ENCODE measurements around the gene FCSK.
"Not testable (repeated sequence)": the region's sequence is repeated elsewhere in the genome, so short reads cannot be mapped to it uniquely, and the experiment has no call there.

FCSK gene

DNA sequence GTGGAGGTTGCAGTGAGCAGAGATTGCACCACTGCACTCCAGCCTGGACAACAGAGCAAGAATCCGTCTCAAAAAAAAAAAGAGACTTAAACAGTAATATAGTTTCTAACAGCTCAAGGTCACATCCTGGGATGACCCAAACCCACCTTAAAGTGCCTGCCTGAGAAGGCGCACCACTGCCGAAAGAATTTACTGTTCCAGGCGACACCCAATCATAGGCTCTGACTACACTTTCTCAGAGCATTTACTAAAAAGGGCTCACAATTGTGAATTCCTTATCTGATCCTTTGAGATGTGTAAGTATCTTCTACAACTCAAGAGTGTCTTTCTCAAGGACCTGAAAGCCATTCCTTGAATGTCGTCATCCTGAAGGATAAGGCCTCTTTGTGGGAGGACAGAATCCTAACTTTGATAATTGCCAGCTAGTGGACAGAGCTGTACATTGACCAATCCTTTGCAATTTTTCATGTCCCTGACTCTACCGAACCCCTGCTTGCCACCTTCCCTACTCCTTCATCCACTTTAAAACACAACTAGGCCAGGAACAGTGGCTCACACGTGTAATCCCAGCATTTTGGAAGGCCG, 12.9 kb upstream of the FCSK start:
- H3K27ac ChIP-seq = no peak overlapping the region
- TF ChIP-seq CTCF (conservative IDR thresholded peaks at IDR 0.05) (no peak), ZFX (IDR thresholded peaks at IDR 0.05) (no peak)

- H3K27ac ChIP-seq = no peak overlapping the region
- no peak for TF ChIP-seq ZFX (IDR thresholded peaks at IDR 0.05)
- no peak for TF ChIP-seq CTCF (conservative IDR thresholded peaks at IDR 0.05)
These were observed 12.1 kb upstream of the FCSK start for GRCh38 chr16:70442344-70442743.

DNA sequence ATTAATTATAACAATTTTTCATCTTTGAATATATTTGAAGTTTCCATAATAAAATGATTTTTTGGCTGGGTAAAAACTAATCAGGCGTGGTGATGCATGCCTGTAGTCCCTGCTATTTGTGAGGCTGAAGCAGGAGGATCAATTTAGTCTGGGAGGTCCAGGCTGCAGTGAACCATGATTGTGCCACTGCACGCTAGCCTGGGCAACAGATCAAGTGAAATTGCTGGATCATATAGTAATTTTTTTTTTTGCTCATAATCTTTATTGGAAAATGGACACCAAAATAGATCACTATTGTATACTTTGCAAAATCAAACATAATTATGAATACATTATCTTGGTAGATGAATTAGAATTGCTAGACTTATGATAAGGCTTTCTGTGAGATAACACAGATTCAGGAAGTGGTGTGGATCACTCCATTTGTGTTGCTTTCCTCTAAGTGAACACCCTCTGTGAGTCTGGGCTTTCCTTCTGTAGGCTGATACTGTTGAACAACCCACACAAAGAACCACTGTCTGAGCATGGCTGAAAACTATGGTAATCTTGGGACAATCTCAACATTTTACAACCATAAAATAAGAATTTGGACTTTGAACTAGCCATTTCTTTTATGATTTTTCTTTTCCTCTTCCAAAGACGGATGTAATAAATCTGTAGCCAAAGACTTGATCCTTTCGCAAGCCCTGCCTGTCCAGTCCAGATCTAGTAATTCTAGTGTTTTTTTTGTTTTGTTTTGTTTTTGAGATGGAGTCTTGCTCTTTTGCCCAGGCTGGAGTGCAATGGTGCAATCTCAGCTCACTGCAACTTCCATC, 9.9 kb upstream of the FCSK start:
- no peak overlapping the region for H3K27ac ChIP-seq
- TF ChIP-seq ZFX (IDR thresholded peaks at IDR 0.05) (no peak), CTCF (conservative IDR thresholded peaks at IDR 0.05) (no peak)

DNA sequence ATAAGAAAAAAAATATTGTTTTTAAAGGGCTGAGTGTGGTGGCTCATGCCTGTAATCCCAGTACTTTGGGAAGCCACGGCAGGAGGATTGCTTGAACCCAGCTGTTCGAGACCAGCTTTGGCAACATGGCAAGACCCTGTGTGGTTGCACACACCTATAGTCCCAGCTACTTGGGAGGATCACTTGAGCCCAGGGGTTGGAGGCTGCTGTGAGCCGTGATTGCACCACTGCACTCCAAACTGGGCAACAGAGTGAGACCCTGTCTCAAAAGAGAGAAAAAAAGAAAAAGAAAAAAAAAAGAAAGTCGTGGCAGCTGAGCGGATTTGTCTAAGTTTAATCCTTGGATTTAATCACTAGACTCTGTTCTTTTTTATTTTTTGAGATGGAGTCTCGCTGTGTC, 6.3 kb upstream of the FCSK start:
- TF ChIP-seq CTCF (conservative IDR thresholded peaks at IDR 0.05) (no peak), ZFX (IDR thresholded peaks at IDR 0.05) (no peak)

DNA sequence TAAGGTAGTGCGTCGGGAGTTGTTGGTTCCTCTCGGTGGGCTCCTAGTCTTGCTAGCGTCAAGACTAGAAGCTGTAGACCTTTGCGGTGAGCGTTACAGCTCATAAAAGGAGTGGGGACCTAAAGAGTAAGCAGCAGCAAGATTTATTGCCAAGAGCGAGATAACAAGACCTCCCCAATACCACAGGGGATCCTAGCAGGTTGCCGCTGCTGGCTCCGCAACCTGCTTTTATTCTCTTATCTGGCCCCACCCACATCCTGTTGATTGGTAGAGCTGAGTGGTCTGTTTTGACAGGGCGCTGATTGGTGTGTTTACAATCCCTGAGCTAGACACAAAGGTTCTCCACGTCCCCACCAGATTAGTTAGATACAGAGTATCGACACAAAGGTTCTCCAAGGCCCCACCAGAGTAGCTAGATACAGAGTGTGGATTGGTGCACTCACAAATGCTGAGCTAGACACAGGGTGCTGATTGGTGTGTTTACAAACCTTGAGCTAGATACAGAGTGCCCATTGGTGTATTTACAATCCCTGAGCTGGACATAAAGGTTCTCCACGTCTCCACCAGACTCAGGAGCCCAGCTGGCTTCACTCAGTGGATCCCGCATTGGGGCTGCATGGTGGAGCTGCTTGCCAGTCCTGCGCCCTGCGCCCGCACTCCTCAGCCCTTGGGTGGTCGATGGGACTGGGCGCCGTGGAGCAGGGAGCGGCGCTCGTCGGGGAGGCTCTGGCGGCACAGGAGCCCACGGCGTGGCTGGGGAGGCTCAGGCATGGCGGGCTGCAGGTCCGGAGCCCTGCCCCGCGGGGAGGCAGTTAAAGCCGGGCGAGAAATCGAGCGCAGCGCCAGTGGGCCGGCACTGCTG, 4.0 kb upstream of the FCSK start:
- H3K27ac ChIP-seq = not testable (repeated sequence)

More for the DNA sequence above, 6.3 kb upstream of the FCSK start:
- H3K27ac ChIP-seq = no peak overlapping the region

- not testable (repeated sequence) for H3K27ac ChIP-seq
These were observed 3.4 kb upstream of the FCSK start for GRCh38 chr16:70451004-70451340.

GRCh38 chr16:70453117-70453891, 1.1 kb upstream of the FCSK start:
- TF ChIP-seq ZFX (IDR thresholded peaks at IDR 0.05) (no peak), CTCF (conservative IDR thresholded peaks at IDR 0.05) (no peak)
- H3K27ac ChIP-seq = peak overlapping the region; percentile 98; the same call in 1 of the 2 replicates

GRCh38 chr16:70453892-70454221, 538 bp upstream of the FCSK start:
- TF ChIP-seq CTCF (conservative IDR thresholded peaks at IDR 0.05) (no peak), ZFX (IDR thresholded peaks at IDR 0.05) (no peak)
- peak overlapping the region; percentile 98 for H3K27ac ChIP-seq

All from C4-2B (cell line).